ENCODE results near the gene MYO1B. TPM values are rescaled to one million over a fixed set of nuclear protein-coding genes. Genes with fewer than 3 reads are reported as not detected.

Gene MYO1B
- total RNA-seq, 1 experiment from 2014 or later = 241 TPM

GRCh38 chr2:191432121-191432520 is 186.9 kb downstream of the MYO1B start:
- CTCF ChIA-PET = no interaction called here
- Mint-ChIP-seq H3K4me3 (ENCODE audit: unreplicated experiment) (no peak overlapping the region), H3K36me3 (ENCODE audit: insufficient read depth, unreplicated experiment) (peaks cover 10% of the 10 kb centered on the region), H3K4me1 (ENCODE audit: insufficient read depth, unreplicated experiment) (no peaks in the 10 kb centered on the region), H3K27ac (ENCODE audit: low read depth, unreplicated experiment) (no peak overlapping the region), H3K9me3 (ENCODE audit: unreplicated experiment) (no peaks in the 10 kb centered on the region), H3K27me3 (ENCODE audit: insufficient read depth, unreplicated experiment) (no peaks in the 10 kb centered on the region)
- POLR2A ChIA-PET = no interaction called here
- BruUV-seq (replicated peaks) = no TSS peak
- no peak for DNase-seq (ENCODE audit: unreplicated experiment)
- TF ChIP-seq, protein P1, sequence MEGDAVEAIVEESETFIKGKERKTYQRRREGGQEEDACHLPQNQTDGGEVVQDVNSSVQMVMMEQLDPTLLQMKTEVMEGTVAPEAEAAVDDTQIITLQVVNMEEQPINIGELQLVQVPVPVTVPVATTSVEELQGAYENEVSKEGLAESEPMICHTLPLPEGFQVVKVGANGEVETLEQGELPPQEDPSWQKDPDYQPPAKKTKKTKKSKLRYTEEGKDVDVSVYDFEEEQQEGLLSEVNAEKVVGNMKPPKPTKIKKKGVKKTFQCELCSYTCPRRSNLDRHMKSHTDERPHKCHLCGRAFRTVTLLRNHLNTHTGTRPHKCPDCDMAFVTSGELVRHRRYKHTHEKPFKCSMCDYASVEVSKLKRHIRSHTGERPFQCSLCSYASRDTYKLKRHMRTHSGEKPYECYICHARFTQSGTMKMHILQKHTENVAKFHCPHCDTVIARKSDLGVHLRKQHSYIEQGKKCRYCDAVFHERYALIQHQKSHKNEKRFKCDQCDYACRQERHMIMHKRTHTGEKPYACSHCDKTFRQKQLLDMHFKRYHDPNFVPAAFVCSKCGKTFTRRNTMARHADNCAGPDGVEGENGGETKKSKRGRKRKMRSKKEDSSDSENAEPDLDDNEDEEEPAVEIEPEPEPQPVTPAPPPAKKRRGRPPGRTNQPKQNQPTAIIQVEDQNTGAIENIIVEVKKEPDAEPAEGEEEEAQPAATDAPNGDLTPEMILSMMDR (IDR thresholded peaks at IDR 0.05; ENCODE audit: unreplicated experiment) = no peak
- intact Hi-C loops (cut with micrococcal nuclease) = no loop called here

DNA sequence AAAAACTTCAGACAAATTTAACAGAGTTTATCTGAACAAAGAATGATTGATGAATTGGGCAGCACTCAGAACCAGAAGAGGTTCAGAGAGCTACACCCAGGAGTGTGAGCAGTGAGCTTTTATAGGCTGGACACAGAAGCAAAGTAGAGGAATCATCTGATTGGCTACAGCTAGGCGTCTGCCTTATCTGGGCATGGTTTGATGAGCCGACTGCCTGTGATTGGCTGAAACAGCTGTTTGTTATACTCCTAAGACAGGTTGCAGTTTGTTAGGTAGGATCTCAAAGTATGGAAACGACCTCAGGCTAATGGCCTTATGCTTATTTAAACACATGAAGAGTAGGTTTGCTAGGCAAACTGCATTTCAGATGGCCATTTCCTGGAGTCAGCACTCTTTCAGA is 188.9 kb downstream of the MYO1B start:
- Mint-ChIP-seq H3K36me3 (ENCODE audit: insufficient read depth, unreplicated experiment) (peaks cover 7% of the 10 kb centered on the region), H3K4me1 (ENCODE audit: insufficient read depth, unreplicated experiment) (no peaks in the 10 kb centered on the region), H3K27ac (ENCODE audit: low read depth, unreplicated experiment) (no peak overlapping the region), H3K9me3 (ENCODE audit: unreplicated experiment) (no peaks in the 10 kb centered on the region), H3K4me3 (ENCODE audit: unreplicated experiment) (no peak overlapping the region), H3K27me3 (ENCODE audit: insufficient read depth, unreplicated experiment) (peaks cover 12% of the 10 kb centered on the region)
- POLR2A ChIA-PET = interaction anchor here (0.5 to 0.6 kb wide), 2 partner anchors 33 to 176 kb away, joined by 3 read pairs; no protein-coding TSS in a partner anchor
- TF ChIP-seq, protein P1 (IDR thresholded peaks at IDR 0.05; ENCODE audit: unreplicated experiment) = no peak
- CTCF ChIA-PET = interaction anchor here (0.5 to 0.6 kb wide), 2 partner anchors 36 to 278 kb away, joined by 3 read pairs; no protein-coding TSS in a partner anchor
- intact Hi-C loops (cut with micrococcal nuclease) = no loop called here
- no TSS peak for BruUV-seq (replicated peaks)
- DNase-seq (ENCODE audit: unreplicated experiment) = peak; percentile 25

GRCh38 chr2:191435141-191435540 is 189.9 kb downstream of the MYO1B start:
- Mint-ChIP-seq H3K9me3 (ENCODE audit: unreplicated experiment) (no peaks in the 10 kb centered on the region), H3K36me3 (ENCODE audit: insufficient read depth, unreplicated experiment) (peaks cover 7% of the 10 kb centered on the region), H3K4me1 (ENCODE audit: insufficient read depth, unreplicated experiment) (no peaks in the 10 kb centered on the region), H3K27me3 (ENCODE audit: insufficient read depth, unreplicated experiment) (peaks cover 12% of the 10 kb centered on the region), H3K4me3 (ENCODE audit: unreplicated experiment) (no peak overlapping the region), H3K27ac (ENCODE audit: low read depth, unreplicated experiment) (no peak overlapping the region)
- no peak for DNase-seq (ENCODE audit: unreplicated experiment)
- TF ChIP-seq, protein P1 (IDR thresholded peaks at IDR 0.05; ENCODE audit: unreplicated experiment) = no peak
- ChIA-PET POLR2A (no interaction called here), CTCF (interaction anchor here (1.0 kb wide), 1 partner anchor 11 kb away, joined by 3 read pairs; no protein-coding TSS in a partner anchor)
- intact Hi-C loops (cut with micrococcal nuclease) = no loop called here
- no TSS peak for BruUV-seq (replicated peaks)

DNA sequence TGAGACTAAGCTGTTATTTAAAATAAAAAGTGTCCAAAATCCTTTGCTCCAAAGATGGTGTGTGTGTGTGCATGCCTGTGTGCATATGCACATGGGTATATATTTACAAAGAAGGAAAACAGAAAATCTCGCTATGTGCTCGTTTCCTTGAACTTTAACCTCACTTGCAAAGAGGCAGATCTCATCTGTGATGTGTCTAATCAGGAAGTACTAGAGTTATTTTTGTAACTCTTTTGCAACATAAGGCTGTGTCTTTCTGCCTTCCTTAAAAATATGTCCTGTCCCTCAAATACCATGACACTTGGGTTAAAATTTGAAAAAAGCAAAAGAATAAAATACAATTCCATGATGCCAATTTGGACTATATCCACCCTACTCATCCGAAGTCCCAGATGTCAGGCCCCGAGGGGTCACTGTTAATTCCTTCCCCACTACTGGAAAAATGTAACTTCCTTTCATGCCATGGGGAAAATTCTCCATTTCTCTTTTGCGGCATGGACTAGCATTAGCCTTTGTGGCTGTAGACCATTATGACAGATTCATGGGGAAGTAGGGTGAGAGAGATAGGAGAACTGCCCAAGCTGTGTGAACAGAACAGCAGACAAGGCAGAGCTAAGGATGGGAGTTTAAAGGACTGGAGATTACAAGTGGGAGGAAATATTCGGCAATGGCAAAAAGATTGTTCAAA is 191.3 kb downstream of the MYO1B start:
- H3K27me3 Mint-ChIP-seq (ENCODE audit: insufficient read depth, unreplicated experiment) = peaks cover 12% of the 10 kb centered on the region
- H3K4me1 Mint-ChIP-seq (ENCODE audit: insufficient read depth, unreplicated experiment) = no peaks in the 10 kb centered on the region
- peaks cover 7% of the 10 kb centered on the region for H3K36me3 Mint-ChIP-seq (ENCODE audit: insufficient read depth, unreplicated experiment)
- no TSS peak for BruUV-seq (replicated peaks)
- TF ChIP-seq, protein P1 (IDR thresholded peaks at IDR 0.05; ENCODE audit: unreplicated experiment) = no peak
- POLR2A ChIA-PET = no interaction called here
- CTCF ChIA-PET = no interaction called here
- intact Hi-C loops (cut with micrococcal nuclease) = no loop called here
- H3K9me3 Mint-ChIP-seq (ENCODE audit: unreplicated experiment) = no peaks in the 10 kb centered on the region
- no peak overlapping the region for H3K27ac Mint-ChIP-seq (ENCODE audit: low read depth, unreplicated experiment)
- no peak for DNase-seq (ENCODE audit: unreplicated experiment)
- no peak overlapping the region for H3K4me3 Mint-ChIP-seq (ENCODE audit: unreplicated experiment)

All from MCF 10A (cell line).